Activated CD4-positive, alpha-beta T cell treated with anti-CD3 and anti-CD28 coated beads, Interleukin-2, amount 10 ng/mL, durations not matched to agents 24 days and 14 days (primary cell): ENCODE measurements around the gene AGR2. TPM values are rescaled to one million over a fixed set of nuclear protein-coding genes. Genes with fewer than 3 reads are reported as not detected.
"Not testable (repeated sequence)": the region's sequence is repeated elsewhere in the genome, so short reads cannot be mapped to it uniquely, and the experiment has no call there.

ENCODE experiments used
- DNase-seq: peaks from one replicate; pipeline ENCODE4 v3.0.0; 2022
- H3K27ac Mint-ChIP-seq: one replicate; pipeline ENCODE4 v1.8.0; 2022; ENCODE audit warnings: mild to moderate bottlenecking, mixed read lengths
- H3K27me3 Mint-ChIP-seq: one replicate; pipeline ENCODE4 v1.8.0; 2022; ENCODE audit warnings: mixed read lengths
- H3K36me3 Mint-ChIP-seq: one replicate; pipeline ENCODE4 v1.8.0; 2022; ENCODE audit warnings: low read depth, mild to moderate bottlenecking, mixed read lengths
- H3K4me1 Mint-ChIP-seq: one replicate; pipeline ENCODE4 v1.8.0; 2021; ENCODE audit warnings: mixed read lengths
- H3K4me3 Mint-ChIP-seq: one replicate; pipeline ENCODE4 v1.8.0; 2022; ENCODE audit warnings: mild to moderate bottlenecking, moderate library complexity, mixed read lengths
- H3K9me3 Mint-ChIP-seq: one replicate; pipeline ENCODE4 v1.8.0; 2021; ENCODE audit warnings: mixed read lengths
- intact Hi-C: fragments of 100-400 bp; cut with micrococcal nuclease; formaldehyde crosslinking; loops from one replicate; pipeline ENCODE4 v1.15.1; 2023
- total RNA-seq: library from RNA; stranded (reverse); gene quantifications from 2 replicates; pipeline ENCODE4 v1.2.3, GENCODE V29; 2022

Gene AGR2
- total RNA-seq, 1 donor from 2014 or later = not detected

DNA sequence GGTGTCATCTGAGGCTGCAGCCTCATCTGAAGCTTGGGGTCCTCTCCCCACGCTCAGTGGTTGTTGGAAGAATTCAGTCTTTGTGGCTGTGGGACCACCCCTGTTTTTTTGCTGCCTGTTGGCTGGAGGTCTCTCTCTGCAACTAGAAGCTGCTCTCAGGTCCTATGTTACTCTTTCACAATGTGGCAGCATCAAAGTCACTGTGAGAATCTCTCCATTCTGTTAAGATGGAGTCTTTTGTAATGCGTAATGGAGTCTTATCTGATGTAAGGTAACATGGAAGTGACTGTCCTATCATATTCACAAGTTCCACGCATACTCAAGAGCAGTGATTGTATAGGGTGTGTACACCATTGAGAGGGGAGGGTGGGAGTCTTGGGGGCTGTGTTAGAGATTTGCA is 26.3 kb downstream of the AGR2 start:
- no peak for DNase-seq
- no peaks in the 10 kb centered on the region for H3K36me3 Mint-ChIP-seq
- intact Hi-C loops = no loop called here
- H3K4me3 Mint-ChIP-seq = no peak overlapping the region
- peaks cover 3% of the 10 kb centered on the region for H3K27me3 Mint-ChIP-seq
- no peak overlapping the region for H3K27ac Mint-ChIP-seq
- H3K9me3 Mint-ChIP-seq = no peaks in the 10 kb centered on the region
- H3K4me1 Mint-ChIP-seq = no peaks in the 10 kb centered on the region

DNA sequence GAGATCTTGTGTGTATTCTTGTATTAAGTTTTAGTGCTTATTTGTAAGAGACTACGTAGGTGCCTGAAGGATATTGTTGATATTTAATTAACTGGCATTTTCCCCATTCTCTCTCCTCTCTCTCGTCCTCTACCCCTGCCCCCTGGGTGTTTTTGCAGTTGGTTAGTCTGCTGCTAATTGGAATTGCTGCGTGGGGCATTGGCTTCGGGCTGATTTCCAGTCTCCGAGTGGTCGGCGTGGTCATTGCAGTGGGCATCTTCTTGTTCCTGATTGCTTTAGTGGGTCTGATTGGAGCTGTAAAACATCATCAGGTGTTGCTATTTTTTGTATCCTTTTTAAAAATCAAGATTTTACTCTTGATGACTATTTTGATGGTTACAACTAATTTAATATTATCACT is 28.7 kb downstream of the AGR2 start:
- Mint-ChIP-seq H3K27me3 (peaks cover 6% of the 10 kb centered on the region), H3K4me3 (no peak overlapping the region), H3K27ac (no peak overlapping the region), H3K9me3 (no peaks in the 10 kb centered on the region), H3K36me3 (no peaks in the 10 kb centered on the region), H3K4me1 (no peaks in the 10 kb centered on the region)
- intact Hi-C loops = no loop called here
- no peak for DNase-seq

DNA sequence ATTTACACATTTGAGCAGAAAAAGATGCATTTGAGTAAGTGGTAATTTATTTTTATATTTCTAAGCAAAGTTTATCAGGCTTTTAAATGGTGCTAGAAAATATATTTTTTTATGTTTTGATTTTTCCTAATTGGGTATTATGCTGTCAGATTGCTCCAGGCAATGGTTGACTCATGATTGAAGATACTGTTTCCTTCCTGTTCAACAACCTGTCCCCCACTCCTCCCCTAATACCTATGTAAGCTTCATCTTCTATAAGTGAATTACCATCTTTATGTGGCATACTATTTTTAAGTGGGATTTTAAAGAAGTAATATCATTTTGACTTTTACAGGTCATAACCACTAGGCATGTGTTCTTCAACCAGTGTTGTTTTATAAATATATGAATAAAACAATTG is 29.8 kb downstream of the AGR2 start:
- no peak for DNase-seq
- H3K36me3 Mint-ChIP-seq = no peaks in the 10 kb centered on the region
- no peak overlapping the region for H3K4me3 Mint-ChIP-seq
- no peak overlapping the region for H3K27ac Mint-ChIP-seq
- no peaks in the 10 kb centered on the region for H3K4me1 Mint-ChIP-seq
- no peaks in the 10 kb centered on the region for H3K9me3 Mint-ChIP-seq
- intact Hi-C loops = no loop called here
- peaks cover 13% of the 10 kb centered on the region for H3K27me3 Mint-ChIP-seq

DNA sequence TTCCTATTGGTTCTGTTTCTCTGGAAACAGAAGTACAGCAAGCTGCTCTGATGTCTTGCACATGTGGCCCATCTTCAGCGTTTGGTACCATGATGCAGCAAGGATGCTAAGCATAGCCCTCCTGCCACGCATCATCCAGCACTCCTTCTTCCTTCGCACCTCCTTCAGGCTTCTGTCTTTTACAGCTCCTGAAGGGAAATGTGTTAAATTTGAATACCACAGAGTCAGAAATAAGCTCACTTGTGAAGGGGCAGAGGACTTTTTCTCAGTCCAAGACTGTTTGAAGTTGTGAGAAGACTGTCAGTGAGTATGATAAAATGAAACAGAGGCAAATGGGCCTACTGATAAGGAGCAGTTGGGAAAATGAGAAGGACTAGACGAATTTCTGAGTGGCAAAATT is 30.5 kb downstream of the AGR2 start:
- no peaks in the 10 kb centered on the region for H3K36me3 Mint-ChIP-seq
- H3K27me3 Mint-ChIP-seq = peaks cover 13% of the 10 kb centered on the region
- no peak overlapping the region for H3K27ac Mint-ChIP-seq
- H3K9me3 Mint-ChIP-seq = no peaks in the 10 kb centered on the region
- no peaks in the 10 kb centered on the region for H3K4me1 Mint-ChIP-seq
- no peak for DNase-seq
- H3K4me3 Mint-ChIP-seq = no peak overlapping the region
- intact Hi-C loops = no loop called here

DNA sequence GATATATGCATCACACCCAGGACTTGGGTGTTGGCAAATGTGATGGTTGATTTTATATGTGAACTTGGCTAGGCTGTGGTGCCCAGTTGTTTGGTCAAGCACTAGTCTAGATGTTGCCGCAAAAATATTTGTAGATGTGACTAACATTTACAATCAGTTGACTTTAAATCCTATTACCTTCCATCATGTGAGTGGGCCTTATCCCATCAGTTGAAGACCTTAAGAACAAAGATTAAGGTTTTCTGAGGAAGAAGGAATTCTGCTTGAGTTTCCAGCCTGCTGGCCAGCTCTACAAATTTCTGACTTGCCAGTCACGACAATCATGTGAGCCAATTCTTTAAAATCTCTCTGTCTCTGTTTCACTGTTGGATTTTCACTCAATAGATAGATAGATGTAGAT is 30.9 kb downstream of the AGR2 start:
- H3K27ac Mint-ChIP-seq = no peak overlapping the region
- H3K4me3 Mint-ChIP-seq = no peak overlapping the region
- no peaks in the 10 kb centered on the region for H3K9me3 Mint-ChIP-seq
- intact Hi-C loops = no loop called here
- no peaks in the 10 kb centered on the region for H3K4me1 Mint-ChIP-seq
- DNase-seq = no peak
- H3K36me3 Mint-ChIP-seq = no peaks in the 10 kb centered on the region
- peaks cover 13% of the 10 kb centered on the region for H3K27me3 Mint-ChIP-seq

DNA sequence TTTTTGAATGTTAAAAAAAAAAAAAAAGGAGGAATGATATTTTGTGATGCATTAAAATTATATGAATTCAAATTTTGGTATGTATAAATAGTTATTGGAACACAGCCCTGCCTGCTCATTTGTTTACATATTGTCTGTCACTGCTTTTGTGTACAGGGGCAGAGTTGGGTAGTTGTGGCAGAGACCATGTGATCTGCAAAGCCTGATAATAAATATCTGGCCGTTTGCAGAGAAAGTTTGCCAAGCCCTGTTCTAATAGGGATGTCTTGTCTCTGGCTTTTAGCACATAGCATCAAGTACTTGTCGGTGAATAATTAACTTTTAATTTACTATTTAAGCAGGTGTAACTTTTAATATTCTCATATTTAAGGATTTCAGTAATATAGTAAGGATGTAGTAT is 31.5 kb downstream of the AGR2 start:
- no peaks in the 10 kb centered on the region for H3K9me3 Mint-ChIP-seq
- no peaks in the 10 kb centered on the region for H3K36me3 Mint-ChIP-seq
- DNase-seq = no peak
- no peaks in the 10 kb centered on the region for H3K4me1 Mint-ChIP-seq
- H3K27ac Mint-ChIP-seq = no peak overlapping the region
- H3K27me3 Mint-ChIP-seq = peaks cover 13% of the 10 kb centered on the region
- no peak overlapping the region for H3K4me3 Mint-ChIP-seq
- intact Hi-C loops = no loop called here

DNA sequence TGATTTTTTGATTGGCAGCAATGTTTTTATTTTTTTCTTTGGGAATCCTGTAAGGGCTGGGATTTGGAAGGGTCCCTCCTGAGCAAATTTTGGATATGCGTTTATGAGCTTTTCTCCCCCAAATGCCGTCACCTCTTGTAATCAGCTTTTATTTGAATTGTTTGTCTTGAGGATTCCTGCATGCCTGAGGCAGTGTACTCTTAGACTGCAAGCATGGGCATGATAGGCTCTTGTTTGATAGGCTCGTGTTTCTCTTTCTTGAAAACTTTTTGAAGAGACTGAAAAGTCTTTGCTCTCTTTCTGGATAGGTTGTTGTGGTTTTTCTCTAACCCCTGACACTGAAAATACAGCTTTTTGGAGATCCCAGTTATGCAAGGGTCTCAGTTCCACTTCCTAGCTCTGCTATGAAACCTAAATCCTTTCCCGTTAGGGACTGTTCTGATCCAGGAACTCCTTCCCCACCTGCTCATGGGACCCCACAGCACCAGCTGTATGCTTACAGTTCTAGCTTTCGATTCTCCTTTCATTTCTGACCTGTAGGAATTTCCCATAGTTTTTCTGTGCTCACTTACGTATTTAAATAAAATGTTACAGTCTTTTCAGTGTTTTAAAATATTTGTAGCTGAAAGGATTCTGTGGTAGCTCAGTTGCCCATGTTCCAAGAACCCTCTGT is 34.0 kb downstream of the AGR2 start:
- Mint-ChIP-seq H3K27ac (no peak overlapping the region), H3K4me1 (no peaks in the 10 kb centered on the region), H3K4me3 (no peak overlapping the region), H3K9me3 (no peaks in the 10 kb centered on the region), H3K36me3 (no peaks in the 10 kb centered on the region), H3K27me3 (peaks cover 18% of the 10 kb centered on the region)
- no peak for DNase-seq
- intact Hi-C loops = no loop called here

DNA sequence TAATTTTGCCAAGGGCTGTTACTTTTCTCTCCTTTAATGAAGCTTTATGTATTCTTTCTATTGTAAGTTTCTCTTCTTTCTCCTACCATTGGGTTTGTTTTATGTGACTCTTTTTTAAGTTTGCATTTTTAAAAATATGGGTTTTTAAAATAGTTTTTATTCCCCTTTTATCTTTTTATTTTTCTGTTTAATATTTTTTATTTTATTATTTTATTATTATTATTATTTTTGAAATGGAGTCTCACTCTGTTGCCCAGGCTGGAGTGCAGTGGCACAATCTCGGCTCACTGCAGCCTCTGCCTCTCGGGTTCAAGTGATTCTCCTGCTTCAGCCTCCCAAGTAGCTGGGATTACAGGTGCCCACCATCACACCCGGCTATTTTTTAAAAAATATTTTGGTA is 34.8 kb downstream of the AGR2 start:
- H3K36me3 Mint-ChIP-seq, DNase-seq, H3K9me3 Mint-ChIP-seq, H3K4me3 Mint-ChIP-seq, H3K27ac Mint-ChIP-seq, intact Hi-C loops, H3K4me1 Mint-ChIP-seq: not testable (repeated sequence)
- peaks cover 16% of the 10 kb centered on the region for H3K27me3 Mint-ChIP-seq

DNA sequence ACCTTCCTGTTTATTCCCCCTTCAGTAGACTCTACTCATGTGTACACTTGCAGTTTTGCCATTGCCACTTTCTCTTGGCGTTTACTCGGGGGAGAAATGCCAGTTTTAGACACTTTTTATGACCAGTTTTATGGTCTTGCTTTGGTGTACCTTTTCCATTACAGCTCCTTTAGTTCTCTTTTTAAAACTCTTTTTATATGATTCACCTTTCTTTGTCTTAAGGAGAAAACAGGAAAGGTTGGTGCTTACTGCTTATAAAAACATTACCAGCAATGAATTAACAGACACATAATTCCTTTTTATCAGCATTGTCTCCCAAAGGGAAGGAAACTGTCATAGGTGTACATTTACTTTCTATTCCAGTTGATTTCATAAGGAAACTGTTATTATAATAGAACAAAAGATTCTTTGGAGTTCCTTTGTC is 39.4 kb downstream of the AGR2 start:
- peaks cover 11% of the 10 kb centered on the region for H3K27me3 Mint-ChIP-seq
- intact Hi-C loops = no loop called here
- H3K27ac Mint-ChIP-seq = no peak overlapping the region
- no peaks in the 10 kb centered on the region for H3K4me1 Mint-ChIP-seq
- no peaks in the 10 kb centered on the region for H3K36me3 Mint-ChIP-seq
- DNase-seq = peak; percentile 21
- H3K4me3 Mint-ChIP-seq = no peak overlapping the region
- H3K9me3 Mint-ChIP-seq = peaks cover under 1% of the 10 kb centered on the region

DNA sequence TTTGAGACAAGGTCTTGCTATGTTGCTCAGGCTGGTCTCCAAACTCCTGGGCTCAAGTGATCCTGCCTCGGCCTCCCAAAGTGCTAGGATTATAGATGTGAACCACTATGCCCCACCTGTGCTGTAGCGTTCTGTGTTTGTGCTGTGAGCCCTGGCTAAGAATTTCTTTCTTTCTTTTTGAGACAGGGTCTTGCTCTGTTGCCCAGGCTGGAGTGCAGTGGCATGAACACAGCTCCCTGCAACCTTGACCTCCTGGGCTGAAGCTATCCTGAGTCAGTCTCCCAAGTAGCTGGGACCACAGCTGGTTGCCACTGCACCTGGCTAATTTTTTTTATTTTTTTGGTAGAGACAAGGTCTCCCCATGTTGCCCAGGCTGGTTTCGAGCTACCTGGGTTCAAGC is 39.9 kb downstream of the AGR2 start:
- Mint-ChIP-seq H3K4me3 (no peak overlapping the region), H3K36me3 (no peaks in the 10 kb centered on the region), H3K27me3 (peaks cover 12% of the 10 kb centered on the region), H3K4me1 (no peaks in the 10 kb centered on the region), H3K27ac (no peak overlapping the region), H3K9me3 (peaks cover 5% of the 10 kb centered on the region)
- intact Hi-C loops = no loop called here
- DNase-seq = peak; percentile 19

DNA sequence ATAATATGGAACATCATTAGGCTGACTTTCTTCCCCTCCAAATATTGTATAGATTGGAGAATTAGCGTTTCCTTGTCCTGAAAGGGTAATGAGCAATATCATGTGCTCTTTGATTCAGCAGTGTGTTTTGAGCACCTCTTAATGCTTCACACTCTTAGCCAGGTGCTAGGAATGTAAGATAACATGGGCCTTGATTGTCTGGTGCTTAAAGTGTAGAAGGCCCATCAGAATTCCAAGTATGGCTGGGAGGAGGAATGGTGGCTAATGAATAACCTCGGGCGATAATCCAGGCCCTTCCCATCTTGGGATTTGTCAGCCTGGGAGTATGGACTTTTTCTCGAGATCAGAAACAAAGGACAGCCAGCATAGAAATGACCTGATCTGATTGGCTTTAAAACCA is 42.6 kb downstream of the AGR2 start:
- H3K9me3 Mint-ChIP-seq = peaks cover 8% of the 10 kb centered on the region
- intact Hi-C loops = no loop called here
- no peaks in the 10 kb centered on the region for H3K4me1 Mint-ChIP-seq
- H3K27ac Mint-ChIP-seq = no peak overlapping the region
- H3K27me3 Mint-ChIP-seq = peaks cover 13% of the 10 kb centered on the region
- H3K36me3 Mint-ChIP-seq = no peaks in the 10 kb centered on the region
- DNase-seq = no peak
- H3K4me3 Mint-ChIP-seq = no peak overlapping the region

DNA sequence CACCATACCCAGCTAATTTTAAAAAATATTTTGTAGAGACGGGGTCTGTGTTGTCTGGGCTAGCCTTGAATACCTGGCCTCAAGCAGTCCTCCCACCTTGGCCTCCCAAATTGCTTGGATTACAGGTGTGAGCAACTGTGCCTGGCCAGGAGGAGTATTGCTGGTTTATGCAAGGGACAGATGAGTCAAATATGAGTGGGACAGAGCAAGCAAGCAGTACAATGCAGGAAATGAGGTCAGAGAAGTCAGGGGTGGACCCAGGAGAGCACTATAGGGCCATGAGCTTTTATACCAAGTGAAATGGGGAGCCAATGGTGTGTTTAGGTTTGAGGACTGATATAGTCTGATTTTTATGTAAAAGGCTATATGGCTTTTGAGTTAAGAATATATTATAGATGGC is 45.0 kb downstream of the AGR2 start:
- Mint-ChIP-seq H3K4me3 (no peak overlapping the region), H3K36me3 (no peaks in the 10 kb centered on the region), H3K4me1 (no peaks in the 10 kb centered on the region), H3K27ac (no peak overlapping the region), H3K9me3 (peaks cover 8% of the 10 kb centered on the region), H3K27me3 (peaks cover 28% of the 10 kb centered on the region)
- intact Hi-C loops = no loop called here
- peak; percentile 36 for DNase-seq

DNA sequence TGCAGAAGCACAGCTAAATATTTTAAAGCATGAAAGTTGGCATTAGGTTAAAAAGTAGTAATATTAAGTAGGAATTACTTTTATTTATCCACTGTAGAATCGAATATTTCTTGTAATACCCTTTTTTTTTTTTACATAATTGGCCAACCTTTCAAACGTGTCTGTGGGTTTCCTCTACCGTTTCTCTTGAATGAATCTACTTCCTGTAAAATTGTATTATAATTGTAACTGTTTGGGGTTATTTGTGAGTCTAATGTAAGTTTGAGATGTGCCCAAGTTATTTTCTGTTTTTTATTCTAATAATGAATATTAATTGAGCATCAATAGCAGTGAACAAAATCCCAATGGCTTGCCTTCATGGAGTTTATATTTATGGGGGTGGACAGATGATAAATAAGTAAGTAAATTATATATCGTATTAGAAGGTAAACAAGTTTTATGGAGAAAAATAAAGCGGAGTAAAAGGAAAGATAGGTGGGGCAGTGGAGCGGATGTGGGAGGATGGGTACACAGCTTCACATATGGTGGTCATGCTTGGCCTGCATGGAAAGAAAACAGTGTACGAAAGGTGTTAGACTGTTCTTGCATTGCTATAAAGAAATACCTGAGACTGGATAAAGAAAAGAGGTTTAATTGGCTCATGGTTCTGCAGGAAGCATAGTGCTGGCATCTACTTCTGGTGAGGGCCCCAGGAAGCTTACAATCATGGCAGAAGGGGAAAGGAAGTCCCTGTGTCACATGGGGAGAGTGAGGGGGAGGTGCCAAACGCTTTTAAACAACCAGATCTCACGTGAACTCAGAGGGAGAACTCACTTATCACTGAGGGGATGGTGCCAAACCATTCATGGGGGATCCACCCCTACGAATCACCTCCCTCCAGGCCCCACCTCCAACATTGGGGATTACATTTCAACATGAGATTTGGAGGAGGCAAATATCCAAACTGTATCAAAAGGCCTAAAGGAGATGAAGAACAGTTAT is 45.9 kb downstream of the AGR2 start:
- Mint-ChIP-seq H3K27me3 (peaks cover 36% of the 10 kb centered on the region), H3K27ac (no peak overlapping the region), H3K4me3 (no peak overlapping the region), H3K4me1 (peaks cover 6% of the 10 kb centered on the region), H3K36me3 (no peaks in the 10 kb centered on the region), H3K9me3 (peaks cover 8% of the 10 kb centered on the region)
- intact Hi-C loops = no loop called here
- no peak for DNase-seq

DNA sequence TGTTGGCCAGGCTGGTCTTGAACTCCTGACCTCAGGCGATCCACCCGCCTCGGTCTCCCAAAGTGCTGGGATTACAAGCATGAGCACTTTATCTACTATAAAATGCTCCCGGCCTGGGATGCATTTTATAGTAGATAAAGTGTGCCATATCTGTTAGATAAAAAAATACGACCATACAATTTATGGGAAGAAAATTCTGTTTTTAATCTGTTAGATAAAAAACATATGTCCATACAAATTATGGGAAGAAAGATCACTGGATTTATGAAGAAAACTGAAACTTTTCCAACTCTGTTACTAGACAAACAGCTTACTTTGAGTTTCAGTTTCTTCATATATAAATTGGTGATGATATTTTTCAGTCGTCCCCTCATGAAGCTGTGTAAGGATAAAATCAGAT is 46.8 kb downstream of the AGR2 start:
- peaks cover 39% of the 10 kb centered on the region for H3K27me3 Mint-ChIP-seq
- DNase-seq = no peak
- peaks cover 2% of the 10 kb centered on the region for H3K36me3 Mint-ChIP-seq
- peaks cover 11% of the 10 kb centered on the region for H3K9me3 Mint-ChIP-seq
- H3K27ac Mint-ChIP-seq = no peak overlapping the region
- peaks cover 8% of the 10 kb centered on the region for H3K4me1 Mint-ChIP-seq
- intact Hi-C loops = no loop called here
- no peak overlapping the region for H3K4me3 Mint-ChIP-seq
